Measurements from ENCODE around the gene BFSP1.

BFSP1 gene

DNA sequence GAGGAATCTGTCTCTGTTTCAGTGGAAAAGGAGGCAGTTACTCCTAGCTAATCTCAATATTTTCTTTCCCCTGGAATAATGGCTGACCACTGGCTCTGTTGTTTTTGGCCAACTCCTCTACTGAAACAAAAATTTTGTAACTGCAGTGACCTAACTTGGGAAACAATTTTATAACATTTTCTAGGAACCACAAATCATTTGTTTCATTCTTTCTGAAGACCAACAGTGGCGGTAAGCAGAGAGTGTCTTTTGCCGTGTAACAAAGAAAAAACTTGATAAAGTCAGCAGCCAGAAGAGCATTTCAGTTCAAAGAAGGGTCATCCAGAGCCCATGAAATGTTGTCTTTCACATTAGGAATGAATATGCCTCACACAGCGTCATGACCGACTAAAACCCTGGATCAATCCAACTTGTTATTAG, 11.8 kb upstream of the BFSP1 start:
- Histone ChIP-seq H3K36me3 (ENCODE audit: control insufficient read depth, insufficient read depth, low read length) (no peaks in the 10 kb centered on the region), H3K27me3 (ENCODE audit: control insufficient read depth, insufficient read depth, low read length) (no peaks in the 10 kb centered on the region), H3K4me3 (ENCODE audit: low read depth, low read length) (no peak overlapping the region), H3K4me2 (ENCODE audit: low read length) (no peak overlapping the region), H3K27ac (no peak overlapping the region), H3K9ac (no peak overlapping the region), H3K9me3 (ENCODE audit: control insufficient read depth, low read length) (no peaks in the 10 kb centered on the region), H2AFZ (no peak overlapping the region), H3K79me2 (no peaks in the 10 kb centered on the region), H3K4me1 (peaks cover 7% of the 10 kb centered on the region)
- TF ChIP-seq, protein P1, sequence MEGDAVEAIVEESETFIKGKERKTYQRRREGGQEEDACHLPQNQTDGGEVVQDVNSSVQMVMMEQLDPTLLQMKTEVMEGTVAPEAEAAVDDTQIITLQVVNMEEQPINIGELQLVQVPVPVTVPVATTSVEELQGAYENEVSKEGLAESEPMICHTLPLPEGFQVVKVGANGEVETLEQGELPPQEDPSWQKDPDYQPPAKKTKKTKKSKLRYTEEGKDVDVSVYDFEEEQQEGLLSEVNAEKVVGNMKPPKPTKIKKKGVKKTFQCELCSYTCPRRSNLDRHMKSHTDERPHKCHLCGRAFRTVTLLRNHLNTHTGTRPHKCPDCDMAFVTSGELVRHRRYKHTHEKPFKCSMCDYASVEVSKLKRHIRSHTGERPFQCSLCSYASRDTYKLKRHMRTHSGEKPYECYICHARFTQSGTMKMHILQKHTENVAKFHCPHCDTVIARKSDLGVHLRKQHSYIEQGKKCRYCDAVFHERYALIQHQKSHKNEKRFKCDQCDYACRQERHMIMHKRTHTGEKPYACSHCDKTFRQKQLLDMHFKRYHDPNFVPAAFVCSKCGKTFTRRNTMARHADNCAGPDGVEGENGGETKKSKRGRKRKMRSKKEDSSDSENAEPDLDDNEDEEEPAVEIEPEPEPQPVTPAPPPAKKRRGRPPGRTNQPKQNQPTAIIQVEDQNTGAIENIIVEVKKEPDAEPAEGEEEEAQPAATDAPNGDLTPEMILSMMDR (IDR thresholded peaks at IDR 0.05) = no peak

DNA sequence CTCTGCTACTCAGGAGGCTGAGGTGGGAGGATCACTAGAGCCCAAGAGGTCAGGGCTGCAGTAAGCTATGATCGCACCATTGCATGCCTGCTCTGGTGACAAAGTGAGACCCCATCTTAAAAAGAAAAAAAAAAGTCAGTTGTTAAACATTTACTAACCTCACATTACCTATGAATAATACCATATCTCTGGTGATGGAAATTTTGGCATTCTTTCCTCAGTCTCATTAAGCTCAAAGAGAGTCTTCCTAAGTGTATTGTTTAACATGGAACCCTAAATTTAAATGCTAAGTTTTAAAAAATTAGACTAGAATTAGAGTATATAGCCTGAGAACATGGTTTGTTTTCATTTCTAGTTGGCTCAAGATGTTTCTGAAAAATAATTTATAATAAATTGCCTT, 11.3 kb upstream of the BFSP1 start:
- no peaks in the 10 kb centered on the region for H3K79me2 ChIP-seq
- no peak overlapping the region for H3K27ac ChIP-seq
- H3K4me3 ChIP-seq (ENCODE audit: low read depth, low read length) = no peak overlapping the region
- peaks cover 7% of the 10 kb centered on the region for H3K4me1 ChIP-seq
- no peak overlapping the region for H3K9ac ChIP-seq
- H3K36me3 ChIP-seq (ENCODE audit: control insufficient read depth, insufficient read depth, low read length) = no peaks in the 10 kb centered on the region
- H3K9me3 ChIP-seq (ENCODE audit: control insufficient read depth, low read length) = no peaks in the 10 kb centered on the region
- H3K4me2 ChIP-seq (ENCODE audit: low read length) = no peak overlapping the region
- H3K27me3 ChIP-seq (ENCODE audit: control insufficient read depth, insufficient read depth, low read length) = no peaks in the 10 kb centered on the region
- TF ChIP-seq, protein P1 (IDR thresholded peaks at IDR 0.05) = no peak
- H2AFZ ChIP-seq = no peak overlapping the region

DNA sequence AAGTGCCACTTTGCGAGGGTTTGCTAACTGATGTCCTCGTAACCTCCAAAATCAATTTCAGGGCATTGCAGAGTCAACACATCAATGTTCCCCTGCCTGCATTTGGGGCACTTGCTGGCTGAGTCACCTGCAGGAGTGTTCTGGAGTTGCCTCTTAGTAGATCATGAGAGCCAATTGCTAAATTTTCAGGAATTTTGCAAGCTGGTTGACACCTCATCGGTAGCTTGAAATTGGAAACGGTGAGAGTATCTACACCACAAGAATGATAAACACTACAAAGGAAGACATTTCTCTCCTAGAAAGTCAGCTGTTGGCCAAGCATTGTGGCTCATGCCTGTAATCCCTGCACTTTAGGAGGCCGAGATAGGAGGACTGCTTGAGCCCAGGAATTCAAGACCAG, 10.8 kb upstream of the BFSP1 start:
- TF ChIP-seq, protein P1 (IDR thresholded peaks at IDR 0.05) = no peak
- Histone ChIP-seq H3K79me2 (peaks cover 3% of the 10 kb centered on the region), H3K4me2 (ENCODE audit: low read length) (no peak overlapping the region), H3K4me3 (ENCODE audit: low read depth, low read length) (no peak overlapping the region), H3K4me1 (peaks cover 7% of the 10 kb centered on the region), H3K9ac (no peak overlapping the region), H3K27ac (no peak overlapping the region), H3K36me3 (ENCODE audit: control insufficient read depth, insufficient read depth, low read length) (no peaks in the 10 kb centered on the region), H3K27me3 (ENCODE audit: control insufficient read depth, insufficient read depth, low read length) (no peaks in the 10 kb centered on the region), H2AFZ (no peak overlapping the region), H3K9me3 (ENCODE audit: control insufficient read depth, low read length) (no peaks in the 10 kb centered on the region)

DNA sequence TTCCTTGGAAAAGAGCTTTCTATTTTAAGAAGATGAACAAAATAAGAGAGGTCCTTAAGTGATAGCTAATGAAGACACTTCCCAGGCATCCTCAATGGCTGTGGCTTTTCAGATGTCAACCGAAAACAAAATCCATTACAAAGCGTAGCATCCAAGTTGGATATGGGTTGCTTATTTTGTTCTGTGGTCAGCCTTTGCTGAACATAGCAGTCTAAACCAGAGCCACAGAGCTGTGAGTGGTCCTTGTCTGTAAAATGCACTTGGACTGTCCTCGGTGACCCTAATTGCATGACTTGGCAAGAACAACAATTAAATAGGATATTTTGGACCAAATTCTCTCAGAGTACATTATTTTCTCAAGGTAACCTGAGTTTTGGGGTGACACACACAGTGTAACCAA, 10.4 kb upstream of the BFSP1 start:
- H3K4me3 ChIP-seq (ENCODE audit: low read depth, low read length) = no peak overlapping the region
- H3K79me2 ChIP-seq = peaks cover 3% of the 10 kb centered on the region
- no peaks in the 10 kb centered on the region for H3K9me3 ChIP-seq (ENCODE audit: control insufficient read depth, low read length)
- TF ChIP-seq, protein P1 (IDR thresholded peaks at IDR 0.05) = no peak
- H3K36me3 ChIP-seq (ENCODE audit: control insufficient read depth, insufficient read depth, low read length) = no peaks in the 10 kb centered on the region
- H3K27me3 ChIP-seq (ENCODE audit: control insufficient read depth, insufficient read depth, low read length) = no peaks in the 10 kb centered on the region
- no peak overlapping the region for H3K9ac ChIP-seq
- no peak overlapping the region for H2AFZ ChIP-seq
- peaks cover 7% of the 10 kb centered on the region for H3K4me1 ChIP-seq
- H3K27ac ChIP-seq = no peak overlapping the region
- H3K4me2 ChIP-seq (ENCODE audit: low read length) = no peak overlapping the region

DNA sequence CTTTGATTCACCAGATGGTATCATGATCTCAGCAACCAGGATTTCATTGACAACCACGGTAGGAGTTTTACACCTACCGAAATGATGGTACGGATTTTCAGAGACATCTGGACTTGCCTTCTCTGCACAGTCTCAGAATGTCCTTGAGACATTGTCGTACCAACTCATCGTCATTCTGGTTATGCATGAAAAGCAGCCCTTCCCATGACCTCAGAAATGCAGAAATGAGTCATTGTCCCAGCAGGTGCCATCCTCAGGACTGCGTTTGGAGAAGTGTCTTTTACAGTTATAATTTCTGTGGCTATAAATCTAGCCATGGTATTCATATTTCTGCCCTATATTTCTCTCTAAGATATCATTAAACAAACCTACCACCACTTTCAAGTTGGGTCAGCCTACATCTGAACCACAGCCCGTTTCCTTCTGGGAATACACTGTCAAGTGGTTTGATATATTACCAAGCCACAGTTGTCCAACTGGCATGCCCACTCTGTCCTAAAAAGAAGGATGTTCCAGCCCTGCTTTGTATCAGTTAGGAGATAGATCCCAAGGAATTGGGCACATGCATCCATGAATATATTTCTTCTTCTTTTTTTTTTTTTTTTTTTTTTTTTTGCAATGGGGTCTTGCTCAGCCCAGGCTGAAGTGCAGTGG, 7.5 kb upstream of the BFSP1 start:
- Histone ChIP-seq H3K4me2 (ENCODE audit: low read length) (no peak overlapping the region), H2AFZ (no peak overlapping the region), H3K27me3 (ENCODE audit: control insufficient read depth, insufficient read depth, low read length) (no peaks in the 10 kb centered on the region), H3K27ac (no peak overlapping the region), H3K79me2 (peaks cover 3% of the 10 kb centered on the region), H3K4me1 (no peaks in the 10 kb centered on the region), H3K9ac (no peak overlapping the region), H3K36me3 (ENCODE audit: control insufficient read depth, insufficient read depth, low read length) (no peaks in the 10 kb centered on the region), H3K4me3 (ENCODE audit: low read depth, low read length) (no peak overlapping the region), H3K9me3 (ENCODE audit: control insufficient read depth, low read length) (no peaks in the 10 kb centered on the region)
- TF ChIP-seq, protein P1 (IDR thresholded peaks at IDR 0.05) = no peak
